GM19043 (cell line): ENCODE data around the gene STK17A.
"Not testable (repeated sequence)": the region's sequence is repeated elsewhere in the genome, so short reads cannot be mapped to it uniquely, and the experiment has no call there.

Experiments used
- ATAC-seq: cut with Tn5 transposase; IDR thresholded peaks from one replicate; pipeline ENCODE4 v1.9.1; 2021; ENCODE audit warnings: low read depth; ENCODE audit not compliant: unreplicated experiment

The STK17A gene

DNA sequence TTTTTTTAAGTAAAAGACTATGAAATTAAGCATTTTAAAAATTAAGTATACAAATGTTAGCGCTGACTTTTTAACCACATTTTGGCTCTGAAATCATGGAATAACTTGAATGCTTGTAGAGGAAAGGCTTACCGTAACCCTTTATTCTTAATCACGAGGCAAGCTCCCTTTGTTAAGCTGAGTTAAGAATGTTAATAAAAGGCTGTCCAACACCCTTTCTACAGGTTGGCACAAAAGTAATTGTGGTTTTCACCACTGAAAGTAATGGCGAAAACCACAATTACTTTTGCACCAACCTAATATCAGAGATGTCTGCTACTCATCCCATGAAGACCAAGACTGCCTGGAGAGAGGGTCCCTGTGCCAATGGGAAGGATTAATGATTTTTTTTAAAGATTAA, 70.6 kb downstream of the STK17A start:
- no peak for ATAC-seq

- ATAC-seq = no peak
These were observed 71.1 kb downstream of the STK17A start for GRCh38 chr7:43653891-43654504.

DNA sequence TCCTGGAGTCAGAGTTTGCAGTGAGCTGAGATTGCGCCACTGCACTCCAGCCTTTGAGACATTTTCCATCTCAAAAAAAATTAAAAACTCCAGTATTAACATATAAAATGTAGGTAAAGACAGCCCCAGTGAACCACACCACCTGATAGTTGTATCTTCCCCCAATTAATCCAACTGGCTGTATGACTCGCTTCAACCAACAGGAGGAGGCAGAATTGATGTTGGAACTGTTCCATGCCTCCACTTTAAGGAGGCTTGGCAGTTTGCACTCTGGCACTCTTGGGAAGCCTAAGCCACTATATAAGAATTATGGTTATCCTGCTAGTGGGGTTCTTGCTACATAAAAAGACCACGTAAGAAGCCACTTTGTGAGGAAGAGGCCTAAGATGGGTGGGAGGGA, 72.7 kb downstream of the STK17A start:
- ATAC-seq = no peak

GRCh38 chr7:43656997-43657396, 74.1 kb downstream of the STK17A start:
- ATAC-seq = no peak

- ATAC-seq = peak; percentile 64
These were observed 76.0 kb downstream of the STK17A start for GRCh38 chr7:43658718-43659548.

GRCh38 chr7:43659549-43659896, 76.6 kb downstream of the STK17A start:
- ATAC-seq = no peak

GRCh38 chr7:43660141-43660540, 77.2 kb downstream of the STK17A start:
- ATAC-seq = no peak

- ATAC-seq = no peak
These were observed 81.8 kb downstream of the STK17A start for GRCh38 chr7:43664681-43665080.

DNA sequence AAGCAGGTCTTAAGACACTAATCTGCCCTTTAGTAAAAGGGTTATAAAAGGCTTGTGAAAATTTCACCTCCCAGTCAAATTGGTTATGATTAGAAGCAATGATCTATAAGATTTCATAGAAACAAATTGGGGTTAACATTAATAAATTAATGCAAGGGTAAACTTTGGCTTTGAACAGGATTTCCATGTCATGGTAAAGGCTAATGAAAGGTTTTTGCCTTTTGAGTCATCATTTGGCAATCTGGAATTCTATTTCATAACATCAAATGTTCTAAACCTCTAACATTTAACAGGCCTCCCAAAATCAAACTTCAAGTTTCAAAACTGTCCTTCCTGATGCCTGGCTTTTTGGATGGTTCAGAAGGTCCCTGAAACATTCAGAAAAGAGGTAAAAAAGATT, 84.0 kb downstream of the STK17A start:
- no peak for ATAC-seq

GRCh38 chr7:43668035-43668434, 85.1 kb downstream of the STK17A start:
- ATAC-seq = no peak

DNA sequence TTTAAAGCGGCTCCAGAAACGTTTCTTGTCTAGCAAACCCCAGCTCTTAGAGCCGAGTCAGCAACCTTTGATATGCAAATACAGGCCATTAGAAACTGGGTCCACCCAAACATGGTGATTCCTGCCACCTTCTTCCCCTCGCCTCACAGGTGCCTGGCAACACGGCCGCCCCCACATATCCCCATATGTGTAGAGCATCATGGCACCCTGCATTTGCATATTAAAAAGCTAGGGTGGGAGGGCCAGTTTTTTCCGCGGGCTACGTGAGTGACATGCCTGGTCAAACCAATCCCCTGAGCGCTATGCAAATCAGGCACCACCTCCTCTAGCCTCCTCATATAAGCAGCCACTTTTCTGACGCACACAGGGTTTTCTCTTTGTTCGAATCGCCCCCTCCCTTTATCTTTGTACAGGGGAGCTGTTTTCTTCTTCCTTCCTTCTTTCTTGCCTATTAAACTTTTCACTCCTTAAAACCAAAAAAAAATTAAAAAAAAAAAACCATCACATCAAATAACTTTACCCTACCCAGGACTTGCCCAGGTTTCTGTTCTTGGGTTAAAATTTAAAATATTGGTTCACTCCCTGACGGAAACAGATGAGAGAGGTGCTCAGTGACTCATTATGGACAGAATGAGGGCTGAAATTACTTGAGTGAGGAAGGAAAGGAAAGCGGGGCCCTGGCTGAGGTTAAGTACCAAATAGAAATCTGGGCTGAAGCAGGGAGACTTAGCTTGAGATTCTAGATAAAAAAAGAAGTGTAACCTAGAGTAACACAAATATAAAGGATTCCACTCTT, 86.6 kb downstream of the STK17A start:
- ATAC-seq = peak; percentile 68

- no peak for ATAC-seq
These were observed 88.6 kb downstream of the STK17A start for GRCh38 chr7:43671521-43671920.

DNA sequence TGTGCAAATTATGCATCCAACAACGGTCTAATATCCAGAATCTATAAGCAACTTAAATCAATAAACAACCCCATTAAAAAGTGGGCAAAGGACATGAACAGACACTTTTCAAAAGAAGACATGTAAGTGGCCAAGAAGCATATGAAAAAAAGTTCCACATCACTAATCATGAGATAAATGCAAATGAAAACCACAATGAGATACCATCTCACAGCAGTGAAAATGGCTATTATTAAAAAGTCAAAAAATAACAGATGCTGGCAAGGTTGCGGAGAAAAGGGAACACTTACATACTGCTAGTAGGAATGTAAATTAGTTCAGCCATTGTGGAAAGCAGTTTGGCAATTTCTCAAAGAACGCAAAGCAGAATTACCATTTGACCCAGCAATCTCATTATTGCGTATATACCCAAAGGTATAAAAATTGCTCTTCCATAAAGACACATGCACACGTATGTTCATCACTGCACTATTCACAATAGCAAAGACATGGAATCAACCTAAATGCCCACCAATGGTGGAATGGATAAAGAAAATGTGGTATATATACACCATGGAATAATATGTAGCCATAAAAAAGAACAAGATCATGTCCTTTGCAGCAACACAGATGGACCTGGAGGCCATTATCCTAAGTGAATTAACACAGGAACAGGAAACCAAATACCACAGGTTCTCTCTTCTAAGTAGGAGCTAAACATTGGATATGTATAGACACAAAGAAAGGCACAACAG, 90.5 kb downstream of the STK17A start:
- not testable (repeated sequence) for ATAC-seq

DNA sequence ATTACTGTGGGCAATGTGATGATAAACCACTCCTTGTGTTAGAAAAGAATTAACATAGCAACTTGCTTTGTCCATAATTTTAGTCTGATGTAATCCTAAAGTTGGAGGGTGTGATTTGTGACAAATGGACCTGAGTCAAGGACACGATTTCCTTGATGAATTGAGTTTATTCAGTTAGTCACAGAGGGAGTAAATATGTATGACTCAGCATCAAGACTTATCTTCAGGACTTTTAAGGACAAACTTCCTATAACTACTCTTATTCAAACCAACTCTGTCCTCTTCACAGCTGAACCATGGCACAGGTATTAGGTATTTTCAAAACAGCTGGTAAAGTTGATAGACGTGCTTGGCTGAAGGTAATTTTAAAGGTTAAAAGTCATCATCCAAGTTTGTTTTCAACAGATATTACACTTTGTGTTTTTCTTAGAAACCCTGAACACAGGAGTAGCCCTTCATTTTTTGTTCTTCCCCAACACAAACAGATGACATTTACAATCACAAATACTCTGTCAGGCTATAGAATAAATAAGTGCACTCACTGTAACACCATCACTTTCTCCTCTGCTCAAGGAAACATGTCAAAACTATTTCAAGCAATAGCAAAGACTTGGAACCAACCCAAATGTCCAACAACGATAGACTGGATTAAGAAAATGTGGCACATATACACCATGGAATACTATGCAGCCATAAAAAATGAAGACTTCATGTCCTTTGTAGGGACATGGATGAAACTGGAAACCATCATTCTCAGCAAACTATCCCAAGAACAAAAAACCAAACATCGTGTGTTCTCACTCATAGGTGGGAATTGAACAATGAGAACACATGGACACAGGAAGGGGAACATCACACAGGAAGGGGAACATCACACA, 91.9 kb downstream of the STK17A start:
- ATAC-seq = no peak
